Astrocyte (in vitro differentiated cells and primary cell): ENCODE measurements around the gene NR2F1. TPM values are rescaled to one million over a fixed set of nuclear protein-coding genes. Genes with fewer than 3 reads are reported as not detected.
A peak's percentile ranks its signal among the peaks of the same experiment; 100 is the strongest.

Source experiments
- DNase-seq: peaks from one replicate; pipeline ENCODE4 v3.0.0-alpha.2; 2010; ENCODE audit warnings: low read depth
- FAIRE-seq: peaks from 2 replicates; lab custom pipeline; 2011; peaks lifted over from hg19 to GRCh38; lab: Jason Lieb, UNC
- H2AFZ ChIP-seq: 2 replicates; pipeline ENCODE4 v1.6.0; 2012; ENCODE audit warnings: low read depth, low read length, inconsistent platforms
- H3K27ac ChIP-seq: 2 replicates; pipeline ENCODE4 v1.5.1; 2011; ENCODE audit warnings: low read depth, low read length, inconsistent platforms
- H3K27me3 ChIP-seq: 2 replicates; pipeline ENCODE4 v1.6.0; 2011; ENCODE audit warnings: low read length, inconsistent platforms; ENCODE audit not compliant: insufficient read depth
- H3K36me3 ChIP-seq: 2 replicates; pipeline ENCODE4 v1.5.1; 2011; ENCODE audit warnings: low read length, inconsistent platforms; ENCODE audit not compliant: insufficient read depth
- H3K4me1 ChIP-seq: 2 replicates; pipeline ENCODE4 v1.5.1; 2011; ENCODE audit warnings: low read length, inconsistent platforms; ENCODE audit not compliant: insufficient read depth
- H3K4me2 ChIP-seq: 2 replicates; pipeline ENCODE4 v1.6.0; 2012; ENCODE audit warnings: low read length, inconsistent platforms
- H3K4me3 ChIP-seq: 2 replicates; pipeline ENCODE4 v1.5.1; 2011; ENCODE audit warnings: low read depth, mild to moderate bottlenecking, low read length, inconsistent platforms; ENCODE audit not compliant: insufficient read depth
- H3K79me2 ChIP-seq: 2 replicates; pipeline ENCODE4 v1.6.0; 2012; ENCODE audit warnings: mild to moderate bottlenecking, low read length, inconsistent platforms; ENCODE audit not compliant: insufficient read depth
- H3K9ac ChIP-seq: 2 replicates; pipeline ENCODE4 v1.6.0; 2012; ENCODE audit warnings: mild to moderate bottlenecking, low read length, inconsistent platforms
- H3K9me3 ChIP-seq: 2 replicates; pipeline ENCODE4 v1.5.1; 2012; ENCODE audit warnings: low read depth, mild to moderate bottlenecking, low read length, inconsistent platforms; ENCODE audit not compliant: insufficient read depth
- H4K20me1 ChIP-seq: 2 replicates; pipeline ENCODE4 v1.6.0; 2012; ENCODE audit warnings: low read length, inconsistent platforms; ENCODE audit not compliant: insufficient read depth
- H3K27ac Mint-ChIP-seq: one replicate; pipeline ENCODE4 v1.8.0; 2021; ENCODE audit warnings: mild to moderate bottlenecking, mixed read lengths; ENCODE audit not compliant: unreplicated experiment
- H3K27me3 Mint-ChIP-seq: one replicate; pipeline ENCODE4 v1.8.0; 2021; ENCODE audit warnings: low read depth, mixed read lengths; ENCODE audit not compliant: unreplicated experiment
- H3K36me3 Mint-ChIP-seq: one replicate; pipeline ENCODE4 v1.8.0; 2021; ENCODE audit warnings: low read depth, mixed read lengths; ENCODE audit not compliant: unreplicated experiment
- H3K4me1 Mint-ChIP-seq: one replicate; pipeline ENCODE4 v1.8.0; 2021; ENCODE audit warnings: low read depth, mixed read lengths; ENCODE audit not compliant: unreplicated experiment
- H3K4me3 Mint-ChIP-seq: one replicate; pipeline ENCODE4 v1.8.0; 2021; ENCODE audit warnings: mild to moderate bottlenecking, moderate library complexity, mixed read lengths; ENCODE audit not compliant: unreplicated experiment
- H3K9me3 Mint-ChIP-seq: one replicate; pipeline ENCODE4 v1.8.0; 2021; ENCODE audit warnings: mild to moderate bottlenecking, mixed read lengths; ENCODE audit not compliant: unreplicated experiment
- CTCF ChIP-seq: IDR thresholded peaks from 2 replicates; pipeline ENCODE4 v1.5.1; 2011; ENCODE audit warnings: low read depth, mild to moderate bottlenecking, inconsistent platforms, low read length, moderate library complexity; ENCODE audit not compliant: insufficient read depth
- EZH2 ChIP-seq: IDR thresholded peaks from 2 replicates; pipeline ENCODE4 v1.6.1; 2012; ENCODE audit warnings: mild to moderate bottlenecking, low read length, inconsistent platforms; ENCODE audit not compliant: insufficient read depth
- total RNA-seq: library from RNA; stranded (reverse); gene quantifications from 2 replicates; pipeline ENCODE4 v1.2.1, GENCODE V29; 2021

Gene NR2F1
- total RNA-seq, 1 donor from 2014 or later = 4.3 TPM

GRCh38 chr5:93572608-93573353, 10.2 kb upstream of the NR2F1 start:
- no peaks in the 10 kb centered on the region for H3K27me3 ChIP-seq
- Mint-ChIP-seq H3K27ac (peak overlapping the region; percentile 31), H3K9me3 (peaks cover 6% of the 10 kb centered on the region), H3K4me1 (peaks cover 3% of the 10 kb centered on the region), H3K4me3 (peak overlapping the region; percentile 73), H3K36me3 (peaks cover 2% of the 10 kb centered on the region), H3K27me3 (peaks cover 85% of the 10 kb centered on the region)
- peaks cover 36% of the 10 kb centered on the region for H3K4me1 ChIP-seq
- H3K27ac ChIP-seq = peak overlapping the region; percentile 21
- H3K4me2 ChIP-seq = peak overlapping the region; percentile 85
- peak overlapping the region; percentile 70 for H3K9ac ChIP-seq
- DNase-seq (peak; percentile 73), FAIRE-seq (no peak)
- no peaks in the 10 kb centered on the region for H3K36me3 ChIP-seq
- peak overlapping the region; percentile 69 for H2AFZ ChIP-seq
- no peaks in the 10 kb centered on the region for H3K9me3 ChIP-seq
- TF ChIP-seq EZH2 (no peak), CTCF (no peak)
- H3K79me2 ChIP-seq = peaks cover 100% of the 10 kb centered on the region
- H4K20me1 ChIP-seq = peaks cover 4% of the 10 kb centered on the region
- peak overlapping the region; percentile 50 for H3K4me3 ChIP-seq

- Mint-ChIP-seq H3K36me3 (peaks cover 5% of the 10 kb centered on the region), H3K9me3 (peaks cover 8% of the 10 kb centered on the region), H3K27me3 (peaks cover 89% of the 10 kb centered on the region), H3K27ac (peak overlapping the region; percentile 31), H3K4me3 (no peak overlapping the region), H3K4me1 (peaks cover 5% of the 10 kb centered on the region)
- TF ChIP-seq EZH2 (no peak), CTCF (no peak)
- Histone ChIP-seq H3K27me3 (no peaks in the 10 kb centered on the region), H3K4me3 (peak overlapping the region; percentile 50), H3K27ac (peak overlapping the region; percentile 44), H3K9me3 (no peaks in the 10 kb centered on the region), H4K20me1 (peaks cover 4% of the 10 kb centered on the region), H3K36me3 (no peaks in the 10 kb centered on the region), H3K4me2 (peak overlapping the region; percentile 85), H3K79me2 (peaks cover 100% of the 10 kb centered on the region), H2AFZ (peak overlapping the region; percentile 69), H3K9ac (peak overlapping the region; percentile 70), H3K4me1 (peaks cover 45% of the 10 kb centered on the region)
- DNase-seq = no peak
- FAIRE-seq = no peak
Observed at GRCh38 chr5:93573354-93574351, 9.4 kb upstream of the NR2F1 start.
